Amygdala (tissue), 56 donors: ENCODE data around the gene FAM110C.
"Not testable (repeated sequence)": the region's sequence is repeated elsewhere in the genome, so short reads cannot be mapped to it uniquely, and the experiment has no call there.

Experiments
- DNase-seq, 56 donors: peaks; one replicate each; lab custom pipeline; 2025; lab: John Stamatoyannopoulos, UW

The FAM110C gene, protein sequence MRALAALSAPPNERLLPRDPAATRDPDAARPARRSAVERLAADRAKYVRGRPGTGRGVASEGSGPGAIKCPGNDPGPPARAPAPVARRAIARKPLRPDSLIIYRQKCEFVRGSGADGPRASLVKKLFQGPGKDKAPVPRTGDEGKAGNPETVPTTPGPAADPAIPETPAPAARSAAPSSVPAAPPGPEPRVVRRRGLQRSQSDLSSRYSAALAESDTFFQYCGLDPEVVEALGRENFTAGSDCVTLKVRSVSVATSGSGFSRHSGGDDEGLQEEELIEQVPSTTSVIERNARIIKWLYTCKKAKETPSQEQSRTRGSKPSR

GRCh38 chr2:46471-47345, at the start of gene FAM110C:
Gene FAM110C (minus strand): TSS chr2:46505. CDS start chr2:46385, 120 bp downstream.
- peak in 34 of 56 donors; percentile 8 to 61 (median 32) for DNase-seq

DNA sequence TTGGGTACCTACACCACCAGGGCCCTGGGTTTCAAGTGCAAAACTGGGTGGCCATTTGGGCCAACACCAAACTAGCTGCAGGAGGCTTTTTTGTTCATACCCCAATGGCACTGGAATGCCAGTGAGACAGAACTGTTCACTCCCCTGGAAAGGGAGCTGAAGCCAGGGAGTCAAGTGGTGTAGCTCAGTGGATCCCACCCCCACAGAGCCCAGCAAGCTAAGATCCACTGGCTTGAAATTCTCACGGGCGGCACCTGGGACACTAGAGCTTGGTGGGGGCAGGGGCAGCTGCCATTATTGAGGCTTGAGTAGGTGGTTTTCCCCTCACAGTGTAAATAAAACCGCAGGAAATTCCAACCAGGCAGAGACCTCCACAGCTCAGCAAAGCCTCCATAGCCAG, 46.0 kb upstream of the FAM110C start:
- DNase-seq: no peak

GRCh38 chr2:90645-91312, 44.5 kb upstream of the FAM110C start:
- DNase-seq: no peak

GRCh38 chr2:85761-86160, 39.5 kb upstream of the FAM110C start:
- no peak for DNase-seq

- no peak for DNase-seq
Measured at GRCh38 chr2:84121-84520, 37.8 kb upstream of the FAM110C start.

DNA sequence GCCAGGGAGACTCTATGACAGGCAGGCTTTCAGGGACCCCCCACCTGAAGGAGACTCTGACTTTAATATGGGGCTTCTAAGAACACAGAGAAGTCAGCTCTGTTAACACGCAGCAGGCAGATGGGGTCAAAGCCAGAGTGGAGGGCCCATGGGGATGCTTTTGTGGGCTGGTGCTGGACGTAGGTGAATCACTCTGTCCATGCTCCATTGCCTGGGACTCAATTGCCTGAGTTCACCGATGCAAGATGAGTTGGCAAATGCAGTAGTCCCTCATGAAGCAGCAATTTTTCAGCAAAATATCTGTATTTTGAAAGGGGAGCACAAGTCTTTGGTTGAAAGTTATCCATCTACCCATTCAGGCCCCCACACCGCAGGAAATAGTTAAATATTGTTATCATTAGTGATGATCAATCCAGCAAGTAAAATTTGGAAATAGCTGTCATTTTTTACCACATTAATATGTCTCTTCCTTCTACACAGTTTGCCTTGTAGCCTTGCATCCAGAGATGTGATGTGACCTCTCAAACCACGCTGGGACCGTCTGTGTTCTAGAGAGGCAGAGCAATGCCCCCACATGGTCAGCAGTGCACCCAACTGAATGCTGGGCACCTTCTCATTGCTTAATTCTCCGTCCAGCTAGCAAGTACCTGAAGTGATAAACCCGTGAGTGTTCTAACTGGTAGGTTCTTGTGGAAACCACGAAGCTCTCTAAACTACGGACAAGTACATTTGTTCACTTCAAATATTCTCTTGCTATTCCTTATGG, 34.8 kb upstream of the FAM110C start:
- no peak for DNase-seq

DNA sequence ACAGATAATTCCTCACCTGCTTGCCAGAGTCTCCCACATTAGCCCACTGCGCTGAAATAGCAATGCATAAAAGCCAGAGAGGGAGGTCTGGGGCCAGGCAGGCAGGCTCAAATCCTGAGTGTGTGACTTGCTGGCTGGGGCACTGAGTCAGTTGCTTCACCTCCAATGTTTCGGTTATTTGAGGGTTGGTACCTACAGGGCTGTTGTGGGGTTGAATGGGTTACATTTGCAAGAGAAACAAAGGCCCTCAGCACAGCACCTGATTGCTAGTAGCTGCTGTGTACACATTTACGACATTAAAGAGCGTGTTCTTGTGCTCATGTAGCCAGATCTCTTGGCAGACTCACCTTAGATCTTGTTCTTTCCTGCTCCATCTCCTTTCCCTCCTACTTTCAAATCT, 34.1 kb upstream of the FAM110C start:
- no peak for DNase-seq

GRCh38 chr2:71309-72035, 25.2 kb upstream of the FAM110C start:
- DNase-seq: peak in 1 of 56 donors; percentile 7

- DNase-seq: no peak
Measured at GRCh38 chr2:69366-70344, 23.4 kb upstream of the FAM110C start.

DNA sequence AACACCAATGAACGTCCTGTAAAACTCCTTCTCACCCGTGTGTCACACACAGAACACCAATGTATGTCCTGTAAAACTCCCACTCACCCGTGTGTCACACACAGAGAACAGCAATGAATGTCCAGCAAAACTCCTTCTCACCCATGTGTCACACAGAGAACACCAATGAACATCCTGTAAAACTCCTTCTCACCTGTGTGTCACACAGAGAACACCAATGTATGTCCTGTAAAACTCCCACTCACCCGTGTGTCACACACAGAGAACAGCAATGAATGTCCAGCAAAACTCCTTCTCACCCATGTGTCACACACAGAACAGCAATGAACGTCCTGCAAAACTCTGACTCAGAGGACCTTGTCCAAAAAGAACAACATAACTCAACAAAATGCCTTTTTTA, 22.3 kb upstream of the FAM110C start:
- not testable (repeated sequence) for DNase-seq

DNA sequence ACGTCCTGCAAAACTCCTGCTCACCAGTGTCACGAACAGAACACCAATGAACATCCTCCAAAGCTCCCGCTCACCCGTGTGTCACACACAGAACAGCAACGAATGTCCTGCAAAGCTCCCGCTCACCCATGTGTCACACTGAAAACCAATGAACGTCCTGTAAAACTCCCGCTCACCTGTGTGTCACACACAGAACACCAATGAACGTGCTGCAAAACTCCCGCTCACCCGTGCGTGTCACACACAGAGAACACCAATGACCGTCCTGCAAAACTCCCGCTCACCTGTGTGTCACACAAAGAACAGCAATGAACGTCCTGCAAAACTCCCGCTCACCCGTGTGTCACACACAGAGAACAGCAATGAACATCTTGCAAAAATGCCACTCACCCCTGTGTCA, 20.5 kb upstream of the FAM110C start:
- no peak for DNase-seq

GRCh38 chr2:65121-65520, 18.8 kb upstream of the FAM110C start:
- DNase-seq: no peak

DNA sequence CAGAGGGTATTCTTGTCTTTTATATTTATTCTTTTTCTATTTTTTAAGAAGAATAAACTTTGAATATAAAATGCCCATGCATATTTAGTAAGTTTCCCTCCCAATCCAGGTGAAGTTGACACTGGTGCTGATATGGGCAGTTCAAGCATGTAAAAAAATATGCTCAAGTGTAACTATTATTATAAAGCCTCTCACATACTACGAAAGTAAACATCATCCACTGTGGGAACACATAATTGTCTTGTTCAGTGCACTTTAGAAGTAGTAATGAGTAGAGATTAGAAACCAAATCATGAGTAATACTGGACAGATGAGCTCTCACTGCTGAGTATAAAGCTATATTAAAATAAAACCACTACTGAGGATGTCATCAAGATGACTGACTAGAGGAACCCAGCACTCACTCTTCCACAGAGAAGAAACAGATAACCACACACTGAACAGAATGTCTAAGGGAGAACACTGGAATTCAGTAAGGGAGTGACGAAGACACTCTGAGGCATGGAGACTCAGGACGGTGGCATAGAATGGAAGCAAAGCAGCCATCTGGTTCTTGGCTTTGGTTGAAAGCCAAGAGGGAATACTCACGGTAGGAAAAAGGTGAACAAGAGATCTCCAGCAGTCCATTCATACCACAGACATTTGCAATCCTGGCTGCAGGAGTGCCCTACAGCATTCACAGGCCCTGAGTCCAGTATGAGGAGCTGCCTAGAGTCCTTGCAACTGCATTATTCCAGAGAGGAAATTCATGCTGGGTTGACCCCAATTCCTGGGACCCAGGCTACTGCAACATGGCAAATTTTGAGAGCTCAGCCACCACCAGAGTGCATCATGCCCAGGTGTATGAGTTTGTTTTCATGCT, 9.5 kb upstream of the FAM110C start:
- DNase-seq: no peak

GRCh38 chr2:51613-52012, 5.3 kb upstream of the FAM110C start:
- peak in 1 of 56 donors; percentile 9 for DNase-seq

GRCh38 chr2:47737-48136, 1.4 kb upstream of the FAM110C start:
- DNase-seq: no peak

DNA sequence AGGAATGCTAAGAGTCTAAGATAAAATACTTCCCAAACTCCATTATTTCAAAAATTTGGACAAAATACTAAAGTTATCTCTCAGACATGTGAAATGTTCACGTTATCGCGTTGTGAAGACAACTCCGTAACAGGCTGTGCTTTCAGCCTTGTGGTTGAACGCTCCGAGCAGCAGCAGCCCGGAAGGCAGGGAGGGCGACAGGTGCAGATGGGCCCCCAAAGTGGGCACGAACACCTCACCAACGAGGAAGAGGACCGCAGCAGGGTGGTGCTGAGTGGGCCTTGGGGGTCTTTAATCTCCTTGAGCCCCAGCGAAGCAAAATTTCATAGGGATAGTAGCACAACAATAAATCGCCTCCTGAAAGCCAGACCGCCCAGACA, 1.0 kb upstream of the FAM110C start:
- DNase-seq: peak in 1 of 56 donors; percentile 2

- DNase-seq: no peak
Measured at GRCh38 chr2:46131-46470, 204 bp downstream of the FAM110C start.
